ENCODE results near the gene PAPPA2.

PAPPA2 gene

GRCh38 chr1:176877557-176877956 lies 414.6 kb downstream of the PAPPA2 start:
- no peak for DNase-seq

GRCh38 chr1:176878750-176879536 lies 416.0 kb downstream of the PAPPA2 start:
- no peak for DNase-seq

GRCh38 chr1:176879784-176880620 lies 417.0 kb downstream of the PAPPA2 start:
- DNase-seq = no peak

GRCh38 chr1:176880955-176881595 lies 418.1 kb downstream of the PAPPA2 start:
- peak; percentile 43 for DNase-seq

GRCh38 chr1:176884286-176884685 lies 421.3 kb downstream of the PAPPA2 start:
- no peak for DNase-seq

- DNase-seq = no peak
Observed at GRCh38 chr1:176884911-176885310, 421.9 kb downstream of the PAPPA2 start.

GRCh38 chr1:176885341-176885740 lies 422.4 kb downstream of the PAPPA2 start:
- DNase-seq = no peak

- no peak for DNase-seq
Observed at GRCh38 chr1:176885751-176886150, 422.8 kb downstream of the PAPPA2 start.

- no peak for DNase-seq
Observed at GRCh38 chr1:176888471-176889032, 425.6 kb downstream of the PAPPA2 start.

GRCh38 chr1:176893625-176894352 lies 430.8 kb downstream of the PAPPA2 start:
- DNase-seq = no peak

GRCh38 chr1:176894450-176894849 lies 431.5 kb downstream of the PAPPA2 start:
- no peak for DNase-seq

All from activated CD4-positive, alpha-beta T cell treated with anti-CD3 and anti-CD28 coated beads, Interleukin-2, amount 50 U/mL, for 16 hours (primary cell).